ENCODE results near the gene AQP3.

DNA sequence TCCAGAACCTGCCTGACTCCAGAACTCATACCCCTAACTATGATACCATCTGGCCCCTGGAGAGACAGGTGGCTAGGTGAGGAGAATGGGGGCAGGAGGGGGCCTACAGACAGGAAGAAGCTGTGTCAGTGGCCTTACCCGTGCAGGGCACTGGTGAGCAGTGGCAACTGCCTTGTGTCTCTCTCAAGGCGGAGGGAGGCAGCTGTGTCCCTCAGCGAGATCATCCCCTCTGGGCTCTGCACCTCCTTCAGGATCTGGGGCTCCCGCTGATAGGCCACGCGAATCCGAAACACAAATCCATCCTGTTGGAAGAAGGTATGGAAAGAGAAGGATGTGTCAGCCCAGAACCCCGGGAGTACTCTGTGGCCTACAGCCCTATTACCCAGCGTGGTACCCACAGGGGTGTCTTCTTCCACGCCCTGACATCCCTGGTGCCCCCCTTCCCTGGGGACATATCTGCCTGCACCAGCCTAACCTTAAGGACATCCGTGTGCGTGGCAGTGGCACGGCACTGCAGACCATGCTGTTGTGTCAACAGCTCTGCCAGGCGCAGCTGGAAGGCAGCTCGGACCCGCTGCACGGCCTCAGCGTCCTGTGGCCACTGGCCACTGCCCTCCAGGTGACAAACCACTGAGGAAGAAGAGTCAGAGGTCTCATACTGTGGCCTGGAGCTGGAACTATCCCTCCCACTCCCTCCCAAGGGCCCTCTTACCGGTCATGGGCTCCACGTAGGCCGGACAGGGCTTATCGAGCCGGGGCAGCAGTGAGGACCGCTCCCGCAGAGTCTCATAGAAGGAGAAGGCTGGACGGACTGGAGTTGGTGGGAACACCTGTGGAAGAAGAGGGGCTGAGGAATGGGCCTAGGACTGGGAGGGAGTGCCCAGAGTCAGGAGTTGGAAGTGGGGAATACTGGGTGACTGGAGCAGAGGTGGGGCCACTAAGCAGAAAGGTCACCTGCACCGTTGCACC lies 18.5 kb upstream of the AQP3 start:
- TF ChIP-seq, protein P1, sequence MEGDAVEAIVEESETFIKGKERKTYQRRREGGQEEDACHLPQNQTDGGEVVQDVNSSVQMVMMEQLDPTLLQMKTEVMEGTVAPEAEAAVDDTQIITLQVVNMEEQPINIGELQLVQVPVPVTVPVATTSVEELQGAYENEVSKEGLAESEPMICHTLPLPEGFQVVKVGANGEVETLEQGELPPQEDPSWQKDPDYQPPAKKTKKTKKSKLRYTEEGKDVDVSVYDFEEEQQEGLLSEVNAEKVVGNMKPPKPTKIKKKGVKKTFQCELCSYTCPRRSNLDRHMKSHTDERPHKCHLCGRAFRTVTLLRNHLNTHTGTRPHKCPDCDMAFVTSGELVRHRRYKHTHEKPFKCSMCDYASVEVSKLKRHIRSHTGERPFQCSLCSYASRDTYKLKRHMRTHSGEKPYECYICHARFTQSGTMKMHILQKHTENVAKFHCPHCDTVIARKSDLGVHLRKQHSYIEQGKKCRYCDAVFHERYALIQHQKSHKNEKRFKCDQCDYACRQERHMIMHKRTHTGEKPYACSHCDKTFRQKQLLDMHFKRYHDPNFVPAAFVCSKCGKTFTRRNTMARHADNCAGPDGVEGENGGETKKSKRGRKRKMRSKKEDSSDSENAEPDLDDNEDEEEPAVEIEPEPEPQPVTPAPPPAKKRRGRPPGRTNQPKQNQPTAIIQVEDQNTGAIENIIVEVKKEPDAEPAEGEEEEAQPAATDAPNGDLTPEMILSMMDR (IDR thresholded peaks at IDR 0.05) = no peak
- TF ChIP-seq POLR2AphosphoS5 (IDR thresholded peaks at IDR 0.05; ENCODE audit: low read depth, low read length) = no peak
